KMS-11 (cell line): Measurements from ENCODE around the gene VARS1.
A peak's percentile ranks its signal among the peaks of the same experiment; 100 is the strongest.

Source experiments
- H2AFZ ChIP-seq: fragments of 200-600 bp; sonication (generic); 2 replicates; pipeline ENCODE4 v1.6.1; 2016; ENCODE audit warnings: antibody characterized with exemption, mixed run types, low read depth
- H3K27ac ChIP-seq: fragments of 200-600 bp; sonication (generic); 2 replicates; pipeline ENCODE4 v1.6.1; 2016; ENCODE audit warnings: mild to moderate bottlenecking, mixed run types
- H3K27me3 ChIP-seq: fragments of 200-600 bp; sonication (generic); 2 replicates; pipeline ENCODE4 v1.6.1; 2017; ENCODE audit warnings: mild to moderate bottlenecking, low read depth, mixed run types, moderate library complexity; ENCODE audit not compliant: insufficient read depth
- H3K36me3 ChIP-seq: fragments of 200-600 bp; sonication (generic); 2 replicates; pipeline ENCODE4 v1.6.1; 2017; ENCODE audit warnings: mild to moderate bottlenecking, mixed run types; ENCODE audit not compliant: insufficient read depth
- H3K4me1 ChIP-seq: fragments of 200-600 bp; sonication (generic); 2 replicates; pipeline ENCODE4 v1.6.1; 2016; ENCODE audit warnings: mild to moderate bottlenecking, low read depth, mixed run types; ENCODE audit not compliant: poor library complexity, severe bottlenecking
- H3K4me2 ChIP-seq: fragments of 200-600 bp; sonication (generic); 2 replicates; pipeline ENCODE4 v1.7.0; 2016; ENCODE audit warnings: mild to moderate bottlenecking, mixed run types
- H3K4me3 ChIP-seq: fragments of 200-600 bp; sonication (generic); IDR thresholded peaks from 2 replicates; pipeline ENCODE4 v1.6.1; 2017; ENCODE audit warnings: low read depth, low read length, mixed read lengths; ENCODE audit not compliant: insufficient read depth
- H3K79me2 ChIP-seq: fragments of 200-600 bp; sonication (generic); 2 replicates; pipeline ENCODE4 v1.6.1; 2016; ENCODE audit warnings: low read depth, mixed run types; ENCODE audit not compliant: insufficient read depth
- H3K9ac ChIP-seq: fragments of 200-600 bp; sonication (generic); 2 replicates; pipeline ENCODE4 v1.6.1; 2016; ENCODE audit warnings: mild to moderate bottlenecking, mixed run types
- H4K20me1 ChIP-seq: fragments of 200-600 bp; sonication (generic); 2 replicates; pipeline ENCODE4 v1.6.1; 2016; ENCODE audit warnings: mild to moderate bottlenecking, mixed run types; ENCODE audit not compliant: insufficient read depth
- TF ChIP-seq, protein P1 (sequence below): fragments of 200-600 bp; sonication (generic); conservative IDR thresholded peaks from 2 replicates; pipeline ENCODE4 v1.6.1; 2017; ENCODE audit warnings: low read depth, mild to moderate bottlenecking, antibody characterized with exemption, low read length, moderate library complexity, mixed read lengths

VARS1 gene

DNA sequence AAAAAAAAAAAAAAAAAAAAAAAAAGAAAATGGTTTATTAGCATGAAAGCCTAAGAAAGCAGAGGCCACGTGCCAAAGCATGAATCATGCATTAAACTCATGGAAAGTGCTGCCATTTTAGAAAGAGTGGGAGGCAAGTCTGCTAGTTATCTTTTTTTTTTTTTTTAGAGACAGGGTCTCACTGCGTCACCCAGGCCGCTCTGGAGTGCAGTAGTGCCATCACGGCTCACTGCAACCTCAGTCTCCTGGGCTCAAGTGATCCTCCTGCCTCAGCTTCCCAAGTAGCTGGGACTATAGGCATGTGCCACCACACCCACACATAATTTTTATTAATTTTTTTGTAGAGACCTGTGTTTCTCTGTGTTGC lies 23.6 kb downstream of the VARS1 start:
- TF ChIP-seq, protein P1, sequence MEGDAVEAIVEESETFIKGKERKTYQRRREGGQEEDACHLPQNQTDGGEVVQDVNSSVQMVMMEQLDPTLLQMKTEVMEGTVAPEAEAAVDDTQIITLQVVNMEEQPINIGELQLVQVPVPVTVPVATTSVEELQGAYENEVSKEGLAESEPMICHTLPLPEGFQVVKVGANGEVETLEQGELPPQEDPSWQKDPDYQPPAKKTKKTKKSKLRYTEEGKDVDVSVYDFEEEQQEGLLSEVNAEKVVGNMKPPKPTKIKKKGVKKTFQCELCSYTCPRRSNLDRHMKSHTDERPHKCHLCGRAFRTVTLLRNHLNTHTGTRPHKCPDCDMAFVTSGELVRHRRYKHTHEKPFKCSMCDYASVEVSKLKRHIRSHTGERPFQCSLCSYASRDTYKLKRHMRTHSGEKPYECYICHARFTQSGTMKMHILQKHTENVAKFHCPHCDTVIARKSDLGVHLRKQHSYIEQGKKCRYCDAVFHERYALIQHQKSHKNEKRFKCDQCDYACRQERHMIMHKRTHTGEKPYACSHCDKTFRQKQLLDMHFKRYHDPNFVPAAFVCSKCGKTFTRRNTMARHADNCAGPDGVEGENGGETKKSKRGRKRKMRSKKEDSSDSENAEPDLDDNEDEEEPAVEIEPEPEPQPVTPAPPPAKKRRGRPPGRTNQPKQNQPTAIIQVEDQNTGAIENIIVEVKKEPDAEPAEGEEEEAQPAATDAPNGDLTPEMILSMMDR, result no peak
- Histone ChIP-seq H3K4me1 (peaks cover 27% of the 10 kb centered on the region), H3K4me3 (no peak overlapping the region), H3K79me2 (no peaks in the 10 kb centered on the region), H3K4me2 (no peak overlapping the region), H3K27ac (no peak overlapping the region), H3K36me3 (no peaks in the 10 kb centered on the region), H3K27me3 (no peaks in the 10 kb centered on the region), H2AFZ (no peak overlapping the region), H3K9ac (no peak overlapping the region), H4K20me1 (no peaks in the 10 kb centered on the region)

DNA sequence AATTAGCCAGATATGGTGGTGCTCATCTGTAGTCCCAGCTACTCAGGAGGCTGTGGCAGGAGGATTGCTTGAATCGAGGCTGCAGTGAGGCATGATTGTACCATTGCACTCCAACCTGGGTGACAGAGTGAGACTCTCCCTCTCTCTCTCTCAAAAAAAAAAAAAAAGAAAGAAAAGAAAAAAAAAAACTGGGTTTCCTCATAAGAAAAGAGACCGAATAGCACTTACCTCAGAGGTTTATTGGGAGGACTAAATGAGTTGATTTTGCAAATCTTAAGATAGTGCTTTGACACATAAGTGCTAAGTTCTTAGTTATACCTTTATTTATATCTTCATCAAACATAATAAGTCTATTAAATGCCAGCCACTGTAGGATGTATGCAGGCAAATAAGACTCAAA lies 24.7 kb downstream of the VARS1 start:
- Histone ChIP-seq H3K4me3 (no peak overlapping the region), H3K4me2 (no peak overlapping the region), H3K36me3 (no peaks in the 10 kb centered on the region), H3K27ac (no peak overlapping the region), H4K20me1 (no peaks in the 10 kb centered on the region), H3K4me1 (peaks cover 15% of the 10 kb centered on the region), H3K79me2 (no peaks in the 10 kb centered on the region), H3K9ac (no peak overlapping the region), H2AFZ (no peak overlapping the region), H3K27me3 (no peaks in the 10 kb centered on the region)
- TF ChIP-seq, protein P1, result no peak

DNA sequence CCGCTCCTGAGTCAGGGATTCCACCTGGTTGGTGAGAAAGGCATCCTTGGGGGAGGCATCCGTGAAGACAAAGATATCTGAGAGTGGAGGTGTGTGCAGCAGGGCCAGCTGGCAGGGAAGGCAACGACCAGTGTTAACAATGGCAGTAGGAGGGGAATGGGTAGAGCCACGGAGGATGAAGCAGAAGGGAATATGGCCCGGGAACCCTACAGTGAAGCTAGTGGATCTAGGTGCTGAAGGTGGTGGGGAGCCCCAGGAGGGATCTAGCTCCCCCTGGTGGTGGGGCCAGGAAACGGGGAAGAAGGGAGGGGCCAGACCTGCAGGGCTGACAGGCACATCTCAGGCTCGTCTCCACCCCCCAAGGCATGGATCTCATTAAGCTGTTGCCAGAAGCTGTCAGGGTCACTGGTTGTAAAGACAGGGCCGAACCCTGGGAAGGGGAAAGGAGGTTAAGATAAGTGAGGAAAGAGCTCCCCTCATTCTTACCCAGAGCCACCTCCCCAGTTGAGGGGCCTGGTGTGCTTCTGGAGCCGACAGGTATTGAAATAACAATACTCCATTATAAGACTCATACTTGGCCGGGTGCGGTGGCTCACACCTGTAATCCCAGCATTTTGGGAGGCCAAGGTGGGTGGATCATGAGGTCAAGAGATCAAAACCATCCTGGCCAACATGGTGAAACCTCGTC lies 25.7 kb downstream of the VARS1 start:
- Histone ChIP-seq H3K4me2 (no peak overlapping the region), H3K79me2 (no peaks in the 10 kb centered on the region), H3K27ac (no peak overlapping the region), H3K4me1 (peaks cover 7% of the 10 kb centered on the region), H4K20me1 (no peaks in the 10 kb centered on the region), H3K4me3 (no peak overlapping the region), H3K9ac (no peak overlapping the region), H3K27me3 (no peaks in the 10 kb centered on the region), H2AFZ (no peak overlapping the region), H3K36me3 (no peaks in the 10 kb centered on the region)
- TF ChIP-seq, protein P1, result peak; percentile 85

DNA sequence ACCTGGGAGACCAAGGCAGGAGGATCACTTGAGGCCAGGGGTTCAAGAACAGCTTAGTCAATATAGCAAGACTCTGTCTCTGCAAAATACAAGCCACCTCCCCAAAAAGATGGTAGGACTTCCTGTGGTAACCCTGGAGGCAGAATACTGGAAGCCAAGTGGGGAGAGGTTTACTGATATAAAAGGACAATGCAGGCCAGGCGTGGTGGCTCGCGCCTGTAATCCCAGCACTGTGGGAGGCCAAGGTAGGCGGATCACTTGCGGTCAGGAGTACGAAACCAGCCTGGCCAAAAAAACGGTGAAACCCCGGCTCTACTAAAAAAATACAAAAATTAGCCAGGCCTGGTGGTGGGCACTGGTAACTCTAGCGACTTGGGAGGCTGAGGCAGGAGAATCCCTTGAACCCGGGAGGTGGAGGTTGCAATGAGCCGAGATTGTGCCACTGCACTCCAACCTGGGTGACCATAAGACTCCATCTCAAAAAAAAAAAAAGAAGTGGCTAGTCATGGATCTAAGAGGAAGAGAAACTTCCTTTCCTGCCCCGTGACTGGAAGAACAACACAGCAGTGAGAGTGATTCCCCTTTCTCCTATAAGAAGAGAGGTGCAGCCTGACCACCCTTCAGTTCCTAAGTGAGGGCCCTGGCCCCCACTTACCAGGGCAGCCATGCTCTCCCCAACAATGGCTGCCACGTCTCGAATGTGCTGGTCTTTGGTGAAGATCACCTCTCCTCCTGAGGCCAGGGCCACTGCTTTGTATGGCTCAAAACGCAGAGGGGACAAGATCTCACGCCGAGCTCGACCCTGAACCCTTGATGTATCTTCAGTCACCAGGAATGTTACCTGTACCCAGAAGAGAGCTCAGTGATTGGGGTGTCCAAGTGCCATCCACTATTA lies 26.9 kb downstream of the VARS1 start:
- H2AFZ ChIP-seq, result no peak overlapping the region
- no peak overlapping the region for H3K27ac ChIP-seq
- no peaks in the 10 kb centered on the region for H3K27me3 ChIP-seq
- H3K79me2 ChIP-seq, result no peaks in the 10 kb centered on the region
- H3K9ac ChIP-seq, result no peak overlapping the region
- H3K4me2 ChIP-seq, result no peak overlapping the region
- no peaks in the 10 kb centered on the region for H3K36me3 ChIP-seq
- peaks cover 20% of the 10 kb centered on the region for H3K4me1 ChIP-seq
- H4K20me1 ChIP-seq, result no peaks in the 10 kb centered on the region
- TF ChIP-seq, protein P1, result no peak
- no peak overlapping the region for H3K4me3 ChIP-seq
